Neural progenitor cell (in vitro differentiated cells): Measurements from ENCODE around the gene RNF41.

Experiments used
- CTCF ChIP-seq: fragments of 200-600 bp; sonication (generic); IDR thresholded peaks from 2 replicates; pipeline ENCODE4 v1.5.1; 2017; ENCODE audit warnings: antibody characterized with exemption, mild to moderate bottlenecking
- EZH2 ChIP-seq: fragments of 200-600 bp; sonication (generic); IDR thresholded peaks from 2 replicates; pipeline ENCODE4 v1.6.1; 2017; ENCODE audit warnings: antibody characterized with exemption, mild to moderate bottlenecking, moderate library complexity
- EZH2phosphoT487 ChIP-seq: fragments of 200-600 bp; sonication (generic); IDR thresholded peaks from 2 replicates; pipeline ENCODE4 v1.6.1; 2017; ENCODE audit warnings: antibody characterized with exemption

GRCh38 chr12:56178347-56178746, 43.4 kb downstream of the RNF41 start:
- TF ChIP-seq EZH2 (no peak), CTCF (no peak), EZH2phosphoT487 (no peak)
